Adrenal gland (tissue), 5 donors: ENCODE results near the gene TIMM13.

Experiments
- CTCF ChIP-seq, 6 experiments: fragments of 450-650 bp in 4 of 6; fragments of 200-600 bp in 2 of 6; sonication (generic) in 1 of 6; IDR thresholded peaks; 1 replicate in 5 of 6; 2 replicates in 1 of 6; pipeline versions ENCODE4 v1.5.1 to v1.8.0; 2016 to 2021; ENCODE audit warnings: antibody characterized with exemption in 6 of 6, mild to moderate bottlenecking in 2 of 6, moderate library complexity in 1 of 6
- POLR2A ChIP-seq, 2 donors: fragments of 450-650 bp; IDR thresholded peaks; one replicate each; pipeline ENCODE4 v1.6.1; 2017; ENCODE audit warnings: antibody characterized with exemption in 2 of 2, mild to moderate bottlenecking in 2 of 2, moderate library complexity in 1 of 2
- donor health status: DM: no; HTN: no; CAD: no.

GRCh38 chr19:2475018-2475701 is 47.8 kb upstream of the TIMM13 start:
- peak in 2 of 6 experiments; percentile 7 to 20 for TF ChIP-seq CTCF (IDR thresholded peaks at IDR 0.05)
- TF ChIP-seq POLR2A (IDR thresholded peaks at IDR 0.05), result no peak
